HG02623 (cell line): Measurements from ENCODE around the gene ABHD4.
"Not testable (repeated sequence)": the region's sequence is repeated elsewhere in the genome, so short reads cannot be mapped to it uniquely, and the experiment has no call there.

Source experiments
- ATAC-seq: cut with Tn5 transposase; IDR thresholded peaks from one replicate; pipeline ENCODE4 v1.9.1; 2021; ENCODE audit warnings: moderate library complexity; ENCODE audit not compliant: unreplicated experiment

ABHD4 gene

GRCh38 chr14:22561661-22562579, 36.2 kb upstream of the ABHD4 start:
- ATAC-seq = peak; percentile 22

DNA sequence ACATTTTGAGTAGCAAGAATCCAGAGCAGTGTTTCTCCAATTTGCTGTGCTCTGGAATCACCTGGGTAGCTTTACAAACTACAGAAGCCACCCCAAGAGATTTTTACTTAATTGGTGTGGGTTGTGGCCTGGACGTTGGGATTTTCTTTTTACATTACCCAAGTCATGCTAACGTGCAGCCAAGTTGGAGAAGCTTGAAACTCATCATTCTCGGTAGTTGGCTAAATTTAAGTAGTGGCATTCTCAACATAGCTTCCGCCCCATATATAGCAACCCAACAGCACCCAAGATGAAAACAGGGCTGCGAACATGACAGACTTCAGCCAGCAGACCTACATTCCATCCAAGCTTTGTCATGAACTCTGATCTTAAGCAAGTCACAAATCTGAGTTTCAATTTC, 34.1 kb upstream of the ABHD4 start:
- no peak for ATAC-seq

- no peak for ATAC-seq
Observed at GRCh38 chr14:22564463-22564862, 33.6 kb upstream of the ABHD4 start.

DNA sequence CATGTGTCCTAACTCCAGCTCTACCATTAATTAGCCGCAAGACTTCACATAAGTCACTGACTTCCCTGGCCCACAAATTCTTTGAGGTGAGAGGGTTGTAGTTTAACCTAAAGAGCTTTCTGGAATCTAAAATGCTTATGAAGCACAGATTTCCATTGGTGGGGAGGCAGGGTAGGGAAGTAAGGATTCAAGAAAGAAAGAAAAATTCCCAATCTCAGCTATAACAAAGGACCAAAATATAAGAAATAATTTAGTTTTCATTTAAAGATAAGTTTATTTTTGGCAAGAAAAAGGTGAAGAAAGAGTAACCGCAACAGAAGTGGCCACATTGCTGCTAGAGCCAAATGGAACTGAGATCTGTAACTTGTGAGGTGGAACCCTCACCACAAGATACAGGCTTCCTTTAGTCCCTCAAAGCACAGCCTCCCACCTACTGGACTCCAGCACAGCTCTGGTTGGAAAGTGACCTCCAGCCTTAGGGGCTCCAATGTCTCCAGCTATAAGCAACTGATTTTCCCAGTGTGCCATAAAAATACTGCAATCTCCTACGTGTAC, 32.6 kb upstream of the ABHD4 start:
- no peak for ATAC-seq

DNA sequence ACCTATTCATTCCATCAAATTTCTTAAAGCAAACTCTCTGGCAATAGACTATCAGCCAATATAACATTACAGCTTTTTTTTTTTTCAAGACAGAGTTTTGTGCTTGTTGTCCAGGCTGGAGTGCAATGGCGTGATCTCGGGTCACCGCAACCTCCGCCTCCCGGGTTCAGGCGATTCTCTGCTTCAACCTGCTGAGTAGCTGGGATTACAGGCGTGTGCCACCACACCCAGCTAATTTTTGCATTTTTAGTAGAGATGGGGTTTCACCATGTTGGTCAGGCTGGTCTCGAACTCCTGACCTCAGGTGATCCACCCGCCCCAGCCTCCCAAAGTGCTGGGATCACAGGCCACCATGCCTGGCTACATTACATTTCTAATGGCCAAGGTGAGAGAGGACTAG, 31.8 kb upstream of the ABHD4 start:
- ATAC-seq = not testable (repeated sequence)

GRCh38 chr14:22566845-22567244, 31.3 kb upstream of the ABHD4 start:
- ATAC-seq = no peak

DNA sequence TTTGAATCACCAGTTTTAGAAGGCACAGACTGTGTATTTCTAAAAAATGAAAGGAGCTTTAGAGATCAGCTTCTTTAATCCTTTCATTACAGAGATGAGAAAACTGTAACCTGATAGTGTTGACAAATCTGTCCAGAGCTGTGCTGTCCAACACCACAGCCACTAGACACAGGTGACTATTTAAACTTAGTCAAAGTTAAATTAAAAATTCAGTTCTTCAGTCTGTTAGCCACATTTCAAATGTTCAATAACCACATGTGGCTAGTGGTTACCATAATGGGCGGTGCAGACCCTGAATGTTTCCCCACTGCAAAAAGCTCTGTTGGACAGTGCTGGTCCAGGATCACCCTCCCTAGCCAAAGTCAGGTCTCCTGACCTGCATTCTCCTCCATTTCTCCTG, 30.7 kb upstream of the ABHD4 start:
- ATAC-seq = no peak

- no peak for ATAC-seq
Observed at GRCh38 chr14:22569106-22569736, 28.9 kb upstream of the ABHD4 start.

- ATAC-seq = no peak
Observed at GRCh38 chr14:22569737-22570131, 28.4 kb upstream of the ABHD4 start.

DNA sequence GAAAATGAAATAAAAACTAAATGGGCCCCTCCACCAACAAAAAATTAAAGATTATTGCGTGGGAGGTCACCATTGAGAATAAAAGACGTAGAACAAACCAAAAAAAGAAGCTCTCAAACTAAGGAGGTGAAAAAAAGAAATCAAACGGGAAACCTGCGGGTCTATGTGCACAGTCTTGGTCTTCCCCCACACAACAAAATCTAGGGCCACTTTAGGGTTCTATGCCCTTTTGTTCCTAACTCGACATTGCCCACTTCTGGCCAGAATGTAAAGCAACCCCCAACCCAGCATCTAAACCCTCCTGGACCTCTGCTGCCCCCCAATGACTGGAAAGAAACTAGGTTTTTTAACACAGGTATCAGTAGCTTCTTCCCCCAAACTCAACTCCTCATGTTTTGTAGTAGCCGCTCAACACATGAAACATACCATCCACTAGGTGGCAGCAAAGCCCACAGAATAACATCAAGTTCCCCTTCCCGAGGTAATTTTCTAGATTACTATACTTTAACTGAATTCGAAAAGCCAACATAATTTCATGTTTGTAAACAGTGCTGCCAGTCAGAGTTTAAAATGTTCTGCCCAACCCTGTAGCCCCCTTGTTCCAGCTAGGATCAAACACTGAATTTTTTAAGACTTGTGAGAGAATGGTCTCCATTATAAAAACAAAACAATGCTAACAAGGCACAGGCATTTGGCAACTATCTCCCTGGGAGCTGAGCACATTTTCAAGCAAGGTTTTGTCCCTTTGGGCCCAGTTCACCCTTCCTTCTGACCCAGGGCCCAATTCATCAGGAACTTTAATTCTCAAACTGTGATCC, 27.8 kb upstream of the ABHD4 start:
- ATAC-seq = peak; percentile 66

DNA sequence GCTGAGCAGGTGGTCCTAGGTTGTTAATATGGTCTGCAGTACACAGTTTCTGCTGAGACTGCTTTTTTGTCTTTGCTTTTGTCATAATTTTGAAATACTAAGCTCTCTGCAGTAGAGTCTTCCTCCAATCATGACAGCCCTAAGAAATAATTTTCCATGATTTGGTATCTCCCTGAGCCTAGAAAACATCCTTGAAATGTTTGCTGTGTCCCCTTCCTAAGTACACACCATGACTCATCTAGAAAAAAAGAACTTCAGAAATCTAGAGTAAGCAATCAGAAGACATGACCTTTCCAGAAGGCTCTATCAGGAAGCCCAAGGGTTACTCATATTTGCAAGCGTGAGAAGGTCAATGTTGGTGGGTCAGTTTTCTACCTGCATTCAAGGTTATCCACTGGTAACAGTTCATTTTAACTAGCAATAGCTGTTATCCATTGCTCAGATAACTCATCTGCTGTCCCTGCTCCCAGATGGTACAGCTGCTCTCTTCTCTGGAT, 25.5 kb upstream of the ABHD4 start:
- no peak for ATAC-seq

- ATAC-seq = no peak
Observed at GRCh38 chr14:22573804-22574203, 24.3 kb upstream of the ABHD4 start.

DNA sequence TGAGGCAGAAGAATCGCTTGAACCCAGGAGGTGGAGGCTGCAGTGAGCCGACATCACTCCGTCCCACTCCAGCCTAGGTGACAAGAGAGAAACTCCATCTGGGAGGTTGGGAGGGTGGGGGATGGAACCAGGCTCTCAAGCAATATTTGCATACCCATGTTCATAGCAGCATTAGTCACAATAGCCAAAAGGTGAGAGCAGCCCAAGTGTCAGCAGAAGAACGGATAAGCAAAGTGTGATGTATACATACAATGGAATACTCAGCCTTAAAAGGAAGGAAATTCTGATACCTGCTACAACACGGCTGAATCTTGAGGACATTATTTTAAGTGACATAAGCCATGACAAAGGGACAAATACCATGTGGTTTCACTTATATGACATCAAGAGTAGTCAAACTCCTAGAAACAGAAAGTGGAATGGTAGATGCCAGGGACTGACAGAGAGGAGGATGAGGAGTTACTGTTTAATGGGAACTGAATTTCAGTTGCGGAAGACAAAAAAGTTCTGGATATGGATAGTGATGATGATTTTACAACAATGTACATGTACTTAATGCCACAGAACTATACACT, 20.7 kb upstream of the ABHD4 start:
- ATAC-seq = no peak

- ATAC-seq = no peak
Observed at GRCh38 chr14:22579236-22579635, 18.9 kb upstream of the ABHD4 start.

DNA sequence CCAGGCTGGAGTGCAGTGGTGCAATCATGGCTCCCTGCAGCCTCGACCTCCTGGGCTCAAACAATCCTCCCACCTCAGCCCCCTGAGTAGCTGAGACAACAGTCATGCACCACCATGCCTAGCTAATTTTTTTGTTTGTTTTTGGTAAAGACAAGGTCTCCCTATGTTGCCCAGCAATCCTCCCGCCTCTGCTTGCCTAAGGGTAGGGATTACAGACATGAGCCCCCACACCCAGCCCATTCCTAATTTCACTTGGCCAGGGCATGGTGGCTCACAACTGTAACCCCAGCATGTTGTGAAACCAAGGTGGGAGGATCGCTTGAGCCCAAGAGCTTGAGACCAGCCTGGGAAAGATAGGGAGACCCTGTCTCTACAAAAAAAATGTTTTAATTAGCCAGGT, 18.2 kb upstream of the ABHD4 start:
- ATAC-seq = no peak

- ATAC-seq = no peak
Observed at GRCh38 chr14:22580625-22581024, 17.5 kb upstream of the ABHD4 start.

DNA sequence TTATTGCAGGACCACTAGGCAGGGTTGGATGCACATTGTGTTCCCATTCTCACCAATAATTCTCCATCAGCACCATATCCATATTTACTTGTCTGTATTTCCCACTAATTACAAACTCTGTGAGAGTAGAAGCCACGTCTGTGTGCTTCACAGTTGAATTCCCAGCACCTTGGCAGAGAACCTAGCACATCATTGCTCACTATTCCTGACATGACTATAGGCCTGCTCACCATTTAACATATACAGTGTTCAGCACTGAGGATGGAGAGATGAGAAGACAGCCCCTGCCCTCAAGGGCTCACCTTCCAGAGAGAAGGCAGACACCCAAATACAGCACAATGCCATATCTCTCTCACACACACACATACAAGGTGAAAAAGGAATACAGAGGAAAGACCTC, 14.1 kb upstream of the ABHD4 start:
- no peak for ATAC-seq

- no peak for ATAC-seq
Observed at GRCh38 chr14:22587247-22587646, 10.9 kb upstream of the ABHD4 start.

- ATAC-seq = not testable (repeated sequence)
Observed at GRCh38 chr14:22587677-22588422, 10.2 kb upstream of the ABHD4 start.

DNA sequence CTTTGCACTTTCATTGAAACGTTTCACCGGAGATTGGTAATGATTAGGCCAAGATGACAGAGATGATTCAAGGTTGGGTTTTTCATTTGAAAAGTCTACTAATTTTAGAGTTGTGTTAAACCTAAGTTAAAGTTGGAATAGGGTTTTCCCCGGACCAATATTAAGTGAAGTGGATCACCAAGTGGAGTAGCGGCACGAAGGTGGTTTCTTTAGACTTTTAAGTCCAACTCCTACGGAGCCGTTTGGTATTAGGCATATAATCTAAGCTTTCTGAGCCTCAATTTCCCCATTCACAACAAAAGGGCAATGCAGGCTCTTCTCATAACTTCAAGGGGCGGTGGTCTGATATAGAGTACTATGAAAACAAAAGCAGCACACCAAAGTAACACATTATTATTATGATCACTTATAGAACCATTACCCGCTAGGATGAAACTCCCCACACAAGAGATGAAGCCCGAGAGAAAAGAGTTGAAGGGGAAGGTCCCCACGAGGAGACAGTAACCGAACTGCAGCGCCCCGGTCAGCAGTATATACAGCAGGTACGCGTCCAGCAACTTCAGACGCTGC, 9.5 kb upstream of the ABHD4 start:
- no peak for ATAC-seq
